B cell (primary cell): ENCODE results near the gene INSYN2A. TPM values are rescaled to one million over a fixed set of nuclear protein-coding genes. Genes with fewer than 3 reads are reported as not detected.

ENCODE experiments used
- ATAC-seq: fragments of 200-7000 bp; cut with Tn5 transposase; one replicate; pipeline ENCODE4 v1.10.0; 2021; ENCODE audit warnings: low read depth, mild to moderate bottlenecking, moderate number of reproducible peaks, moderate library complexity
- CTCF ChIA-PET: fragments of 350-600 bp; sonication (Branson Sonifier 250); formaldehyde crosslinking; loops from one replicate; lab custom pipeline; 2021; ENCODE audit warnings: antibody characterized with exemption, inconsistent platforms; lab: Charles Lee
- POLR2A ChIA-PET: fragments of 350-600 bp; sonication (Branson Sonifier 250); formaldehyde crosslinking; loops from one replicate; lab custom pipeline; 2021; ENCODE audit warnings: antibody characterized with exemption; lab: Charles Lee
- DNase-seq: peaks from one replicate; pipeline ENCODE4 v3.0.0; 2013
- H2AFZ ChIP-seq: 2 replicates; pipeline ENCODE4 v1.6.1; 2012; ENCODE audit warnings: mild to moderate bottlenecking, low read depth, low read length; ENCODE audit not compliant: insufficient read depth, poor library complexity, severe bottlenecking
- H3K27ac ChIP-seq, 2 donors: 1 replicate in 1 of 2; 2 replicates in 1 of 2; pipeline ENCODE4 v1.5.1; 2012 to 2013; ENCODE audit warnings: low read length in 2 of 2, mild to moderate bottlenecking in 2 of 2, moderate library complexity in 1 of 2
- H3K27me3 ChIP-seq, 4 experiments: fragments of 200-600 bp in 1 of 4; sonication (generic) in 1 of 4; replicated peaks in 1 of 4; 1 replicate in 2 of 4; 2 replicates in 2 of 4; pipeline versions ENCODE4 v1.6.1 to v1.7.0; 2013 to 2016; ENCODE audit warnings: low read length in 3 of 4, mild to moderate bottlenecking in 2 of 4, mixed read lengths in 1 of 4, moderate library complexity in 1 of 4; ENCODE audit not compliant: insufficient read depth in 4 of 4, control insufficient read depth in 3 of 4; ENCODE audit errors: control extremely low read depth in 1 of 4
- H3K36me3 ChIP-seq, 2 experiments: replicated peaks in 1 of 2; 1 replicate in 1 of 2; 2 replicates in 1 of 2; pipeline versions ENCODE4 v1.6.1 to v1.7.1; 2013; ENCODE audit warnings: low read length in 1 of 2; ENCODE audit not compliant: insufficient read depth in 2 of 2, control insufficient read depth in 1 of 2; ENCODE audit errors: control extremely low read depth in 1 of 2, extremely low read depth in 1 of 2
- H3K4me1 ChIP-seq, 2 donors: fragments of 200-600 bp in 1 of 2; sonication (generic) in 1 of 2; 1 replicate in 1 of 2; 2 replicates in 1 of 2; pipeline versions ENCODE4 v1.5.1 to v1.6.1; 2013 to 2017; ENCODE audit warnings: low read length in 2 of 2; ENCODE audit not compliant: control insufficient read depth in 2 of 2, insufficient read depth in 2 of 2
- H3K4me2 ChIP-seq: replicated peaks from 2 replicates; pipeline ENCODE3; 2012; ENCODE audit warnings: mild to moderate bottlenecking, low read depth, low read length; ENCODE audit not compliant: poor library complexity, severe bottlenecking
- H3K4me3 ChIP-seq, 5 experiments: fragments of 200-600 bp in 1 of 5; sonication (generic) in 1 of 5; 1 replicate in 3 of 5; 2 replicates in 2 of 5; pipeline versions ENCODE4 v1.5.1 to v1.7.0; 2011 to 2016; ENCODE audit warnings: low read length in 4 of 5, mild to moderate bottlenecking in 4 of 5, low read depth in 2 of 5, control low read depth in 1 of 5, moderate library complexity in 1 of 5; ENCODE audit not compliant: insufficient read depth in 1 of 5; ENCODE audit errors: control extremely low read depth in 1 of 5, extremely low read depth in 1 of 5
- H3K79me2 ChIP-seq: fragments of 200-600 bp; sonication (generic); one replicate; pipeline ENCODE4 v1.6.0; 2016; ENCODE audit warnings: low read length; ENCODE audit not compliant: control insufficient read depth, insufficient read depth
- H3K9ac ChIP-seq: fragments of 200-600 bp; sonication (generic); 2 replicates; pipeline ENCODE4 v1.6.1; 2017; ENCODE audit warnings: mild to moderate bottlenecking, low read length, moderate library complexity
- H3K9me3 ChIP-seq, 3 donors: one replicate each; pipeline versions ENCODE4 v1.6.1 to v1.7.1; 2013; ENCODE audit warnings: low read length in 2 of 3; ENCODE audit not compliant: control insufficient read depth in 2 of 3, insufficient read depth in 1 of 3; ENCODE audit errors: control extremely low read depth in 1 of 3
- H4K20me1 ChIP-seq: 2 replicates; pipeline ENCODE4 v1.6.0; 2012; ENCODE audit warnings: mild to moderate bottlenecking, low read length; ENCODE audit not compliant: insufficient read depth, control insufficient read depth, poor library complexity, severe bottlenecking
- H3K27ac Mint-ChIP-seq: one replicate; pipeline ENCODE4 v1.8.0; 2021; ENCODE audit warnings: mixed read lengths
- H3K27me3 Mint-ChIP-seq: one replicate; pipeline ENCODE4 v1.8.0; 2021; ENCODE audit warnings: mixed read lengths
- H3K4me1 Mint-ChIP-seq: one replicate; pipeline ENCODE4 v1.8.0; 2021; ENCODE audit warnings: mixed read lengths
- H3K4me3 Mint-ChIP-seq: one replicate; pipeline ENCODE4 v1.8.0; 2021; ENCODE audit warnings: mixed read lengths
- H3K9me3 Mint-ChIP-seq: one replicate; pipeline ENCODE4 v1.8.0; 2022; ENCODE audit warnings: mixed read lengths; ENCODE audit not compliant: insufficient read depth
- CTCF ChIP-seq: fragments of 200-600 bp; IDR thresholded peaks from one replicate; pipeline ENCODE4 v1.8.0; 2022; ENCODE audit warnings: antibody characterized with exemption, mild to moderate bottlenecking
- EZH2 ChIP-seq: IDR thresholded peaks from 2 replicates; pipeline ENCODE4 v1.6.1; 2012; ENCODE audit warnings: borderline replicate concordance, low read depth, mild to moderate bottlenecking, moderate library complexity, low read length; ENCODE audit not compliant: insufficient read depth, poor library complexity, severe bottlenecking
- WGBS: methylation state at CpG from one replicate; pipeline ENCODE4 v1.1.5; 2013; ENCODE audit warnings: missing lambda C conversion rate; ENCODE audit not compliant: insufficient coverage; 5-methylcytosine and 5-hydroxymethylcytosine counted together
- intact Hi-C: fragments of 100-400 bp; cut with micrococcal nuclease; formaldehyde crosslinking; loops from one replicate; pipeline ENCODE4 v1.10.0; 2022
- polyA plus RNA-seq: library from polyadenylated mRNA; depleted of rRNA; stranded (reverse); fragments of >200 nt; gene quantifications from 2 replicates; pipeline ENCODE4 v1.2.3, GENCODE V29; 2012
- total RNA-seq, 2 donors: library from RNA; stranded (reverse); fragments of 120-200 nt in 1 of 2; gene quantifications; 1 replicate in 1 of 2; 2 replicates in 1 of 2; pipeline versions ENCODE4 v1.2.3 to v1.2.4, GENCODE V29; 2013 to 2022

INSYN2A gene
- total and polyA plus RNA-seq, 2 donors (not counting 1 experiment from before 2014, with no cell fraction given), result not detected

- no peaks in the 10 kb centered on the region for H3K79me2 ChIP-seq
- no peaks in the 10 kb centered on the region for H3K36me3 ChIP-seq
- no peak overlapping the region for H3K9ac ChIP-seq
- H3K9me3 ChIP-seq, result no peaks in the 10 kb centered on the region
- H3K27ac Mint-ChIP-seq, result no peak overlapping the region
- no peak overlapping the region for H3K4me3 ChIP-seq
- H3K9me3 Mint-ChIP-seq, result no peaks in the 10 kb centered on the region
- peaks cover 0 to 8% (median 1%) of the 10 kb centered on the region in 4 experiments for H3K27me3 ChIP-seq
- H4K20me1 ChIP-seq, result no peaks in the 10 kb centered on the region
- CTCF ChIA-PET, result no interaction called here
- no peak overlapping the region for H3K27ac ChIP-seq
- no peaks in the 10 kb centered on the region for H3K4me1 Mint-ChIP-seq
- no peak for DNase-seq
- H2AFZ ChIP-seq, result no peak overlapping the region
- POLR2A ChIA-PET, result no interaction called here
- no peak overlapping the region for H3K4me2 ChIP-seq
- peaks cover 31% of the 10 kb centered on the region for H3K27me3 Mint-ChIP-seq
- no peak for TF ChIP-seq CTCF
- no peak for TF ChIP-seq EZH2
- H3K4me3 Mint-ChIP-seq, result no peak overlapping the region
- no peaks in the 10 kb centered on the region for H3K4me1 ChIP-seq
- intact Hi-C loops, result no loop called here
- no peak for ATAC-seq
- 5% methylated on average over 91 of the region's 91 CpGs for WGBS
Observed at GRCh38 chr10:127195571-127196281, 665 bp downstream of the INSYN2A start.

- no peaks in the 10 kb centered on the region for H3K9me3 ChIP-seq
- no peaks in the 10 kb centered on the region for H3K9me3 Mint-ChIP-seq
- H3K79me2 ChIP-seq, result no peaks in the 10 kb centered on the region
- H3K27me3 Mint-ChIP-seq, result peaks cover 31% of the 10 kb centered on the region
- H3K4me3 Mint-ChIP-seq, result no peak overlapping the region
- no peak overlapping the region for H2AFZ ChIP-seq
- CTCF ChIA-PET, result no interaction called here
- WGBS, result 9% methylated on average over 27 of the region's 28 CpGs
- no peaks in the 10 kb centered on the region for H3K36me3 ChIP-seq
- TF ChIP-seq EZH2 (no peak), CTCF (no peak)
- no peak overlapping the region for H3K27ac Mint-ChIP-seq
- H3K4me2 ChIP-seq, result no peak overlapping the region
- H3K4me1 ChIP-seq, result no peaks in the 10 kb centered on the region
- intact Hi-C loops, result no loop called here
- H4K20me1 ChIP-seq, result no peaks in the 10 kb centered on the region
- POLR2A ChIA-PET, result no interaction called here
- no peak overlapping the region for H3K27ac ChIP-seq
- no peak overlapping the region for H3K4me3 ChIP-seq
- ATAC-seq (no peak), DNase-seq (no peak)
- no peaks in the 10 kb centered on the region for H3K4me1 Mint-ChIP-seq
- no peak overlapping the region for H3K9ac ChIP-seq
- peaks cover 0 to 8% (median 1%) of the 10 kb centered on the region in 4 experiments for H3K27me3 ChIP-seq
Observed at GRCh38 chr10:127195041-127195506, 1.3 kb downstream of the INSYN2A start.
